Stimulated activated CD4-positive, alpha-beta T cell treated with anti-CD3 and anti-CD28 coated beads, Interleukin-12 subunit alpha, Interleukin-12 subunit beta, amount 100 ng/mL, for 4 hours (primary cell): ENCODE data around the gene MSTN.
"Not testable (repeated sequence)": the region's sequence is repeated elsewhere in the genome, so short reads cannot be mapped to it uniquely, and the experiment has no call there.

Experiments
- DNase-seq: peaks from one replicate; pipeline ENCODE4 v3.0.0-alpha.2; 2020

The MSTN gene

GRCh38 chr2:190062053-190062452 is 476 bp downstream of the MSTN start:
- DNase-seq: no peak

DNA sequence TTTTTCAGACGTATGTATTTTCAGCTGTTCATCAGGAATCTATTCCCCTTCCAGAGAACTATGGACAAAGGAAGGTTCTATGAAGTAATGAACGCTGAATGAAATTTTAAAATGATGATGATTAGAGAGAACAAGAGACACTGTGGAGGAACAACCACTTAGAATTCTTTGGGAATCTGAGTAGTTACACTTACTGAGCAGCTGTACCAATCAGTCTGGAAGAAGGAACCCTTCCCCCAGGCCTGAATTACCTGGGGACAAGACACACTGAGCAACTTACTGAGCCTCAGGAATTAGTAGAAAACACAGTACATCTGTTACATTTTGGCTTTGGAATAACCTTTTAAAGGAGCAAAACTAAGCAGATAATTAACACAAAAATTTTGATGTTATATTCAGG is 1.9 kb downstream of the MSTN start:
- no peak for DNase-seq

GRCh38 chr2:190060019-190060418 is 2.5 kb downstream of the MSTN start:
- no peak for DNase-seq

GRCh38 chr2:190053426-190053825 is 9.1 kb downstream of the MSTN start:
- no peak for DNase-seq

DNA sequence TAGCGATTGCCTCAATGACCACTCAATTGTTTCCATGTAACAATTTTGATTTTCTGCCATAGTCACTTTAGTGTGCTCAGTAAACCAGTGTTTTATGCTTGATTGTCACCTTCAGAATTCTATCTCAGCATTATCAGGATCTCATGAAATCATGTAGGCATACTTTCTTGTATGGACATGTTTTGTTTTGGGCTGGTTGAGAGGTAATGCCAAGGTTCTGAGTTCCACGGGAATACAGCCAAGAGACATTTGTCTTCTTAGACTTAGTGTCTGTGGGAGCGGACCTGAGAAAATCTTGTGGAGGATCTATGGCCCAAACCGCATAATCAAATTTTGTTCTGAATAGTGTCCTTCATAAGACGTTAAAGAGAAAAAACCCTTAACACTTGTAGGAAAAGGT is 10.2 kb downstream of the MSTN start:
- DNase-seq: no peak

GRCh38 chr2:190051223-190051622 is 11.3 kb downstream of the MSTN start:
- no peak for DNase-seq

DNA sequence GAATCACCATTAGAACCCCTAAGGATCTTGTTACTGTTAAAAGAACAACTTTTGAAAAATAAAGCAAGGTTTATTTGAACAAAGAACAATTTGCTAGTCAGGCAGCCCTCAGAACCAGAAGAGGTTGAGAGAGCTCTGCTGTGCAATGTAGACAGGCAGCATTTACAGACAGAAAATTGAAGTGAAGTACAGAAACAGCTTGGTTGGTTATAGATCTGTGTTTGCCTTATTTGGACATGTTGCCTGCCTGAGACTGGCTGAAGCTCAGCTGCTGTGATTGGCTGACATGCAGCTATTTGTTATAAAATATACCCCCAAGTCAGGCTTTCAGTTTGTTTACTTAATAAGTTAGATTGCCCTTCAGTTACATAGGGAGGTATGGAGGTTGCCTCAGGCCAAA is 12.5 kb downstream of the MSTN start:
- DNase-seq: no peak

GRCh38 chr2:190044866-190045265 is 17.7 kb downstream of the MSTN start:
- no peak for DNase-seq

- DNase-seq: no peak
These were observed 19.1 kb downstream of the MSTN start for GRCh38 chr2:190043441-190043840.

DNA sequence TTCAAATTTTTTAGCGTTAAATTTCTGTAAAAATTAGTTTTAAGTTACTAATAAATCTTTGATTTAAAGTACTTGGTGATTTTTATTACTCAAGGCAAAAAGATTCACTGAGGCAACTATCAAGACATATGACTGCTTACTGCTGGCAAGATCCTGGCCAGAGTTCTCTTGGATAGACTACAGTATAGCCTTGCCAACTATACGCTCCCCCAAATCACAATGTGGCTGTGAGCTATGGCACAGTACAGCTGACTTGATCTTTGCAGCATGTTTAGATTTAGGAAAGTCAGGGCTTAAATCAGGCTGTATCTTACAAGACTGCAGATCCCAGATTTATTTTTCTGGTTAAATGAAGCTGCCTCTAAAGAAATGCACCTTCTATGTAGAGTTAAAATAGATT is 26.5 kb downstream of the MSTN start:
- no peak for DNase-seq

DNA sequence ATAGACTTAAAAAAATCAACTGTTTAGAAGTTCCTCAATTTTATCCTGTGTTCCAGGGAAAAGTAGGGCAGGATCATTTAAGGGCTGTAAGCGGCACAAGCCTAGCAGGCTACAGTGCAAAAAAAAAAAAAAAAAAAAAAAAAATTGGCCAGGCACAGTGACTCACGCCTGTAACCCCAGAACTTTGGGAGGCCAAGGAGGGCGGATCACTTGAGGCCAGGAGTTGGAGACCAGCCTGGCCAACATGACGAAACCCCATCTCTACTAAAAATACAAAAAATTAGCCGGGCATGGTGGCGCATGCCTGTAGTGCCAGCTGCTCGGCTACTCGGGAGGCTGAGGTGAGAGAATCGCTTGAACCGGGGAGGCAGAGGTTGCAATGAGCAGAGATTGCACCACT is 28.1 kb downstream of the MSTN start:
- DNase-seq: not testable (repeated sequence)

DNA sequence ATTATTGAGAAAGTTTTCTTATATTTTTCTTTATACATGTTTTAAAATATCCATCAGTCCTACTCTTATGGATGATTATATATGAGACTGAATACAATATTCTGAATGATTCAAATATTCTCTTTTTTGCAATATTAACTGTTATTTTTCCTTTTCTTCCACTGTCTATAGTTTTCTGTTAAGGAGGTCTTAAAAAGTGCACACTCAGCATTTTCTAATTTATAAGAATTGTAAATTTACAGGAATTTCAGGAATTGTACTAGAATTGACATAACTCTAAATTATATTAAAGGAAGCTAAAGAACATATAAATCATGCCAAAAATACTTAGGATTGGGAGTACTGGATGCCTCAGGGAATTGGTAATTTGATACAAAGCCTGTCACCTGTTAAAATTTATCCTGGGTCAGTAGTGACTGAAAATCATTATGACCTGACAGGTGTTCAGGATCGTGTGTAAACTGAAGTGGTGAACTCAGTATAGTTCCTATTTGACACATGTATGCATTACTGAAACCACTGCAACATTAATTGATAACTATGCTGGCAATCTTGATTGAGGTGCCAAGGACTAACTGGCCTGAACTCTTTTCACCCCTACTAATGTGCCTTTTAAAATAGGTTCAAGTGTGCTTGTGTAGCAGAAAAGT is 30.4 kb downstream of the MSTN start:
- no peak for DNase-seq

- DNase-seq: no peak
These were observed 38.7 kb downstream of the MSTN start for GRCh38 chr2:190023860-190024259.

DNA sequence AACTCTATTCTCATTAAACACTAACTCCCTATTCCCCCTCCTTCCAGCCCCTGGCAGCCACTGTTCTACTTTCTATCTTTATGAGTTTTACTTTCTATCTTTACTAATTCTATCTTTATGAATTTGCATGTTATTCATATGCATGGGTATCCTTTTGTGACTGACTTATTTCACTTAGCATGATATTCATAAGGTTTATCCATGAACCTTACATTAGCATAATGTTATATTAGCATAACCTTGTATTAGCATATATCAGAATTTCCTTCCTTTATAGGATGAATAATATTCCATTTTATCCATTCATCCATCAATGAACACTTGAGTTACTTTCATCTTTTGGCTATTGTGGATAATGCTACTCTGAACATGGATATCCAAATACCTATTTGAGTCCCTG is 41.8 kb downstream of the MSTN start:
- no peak for DNase-seq

DNA sequence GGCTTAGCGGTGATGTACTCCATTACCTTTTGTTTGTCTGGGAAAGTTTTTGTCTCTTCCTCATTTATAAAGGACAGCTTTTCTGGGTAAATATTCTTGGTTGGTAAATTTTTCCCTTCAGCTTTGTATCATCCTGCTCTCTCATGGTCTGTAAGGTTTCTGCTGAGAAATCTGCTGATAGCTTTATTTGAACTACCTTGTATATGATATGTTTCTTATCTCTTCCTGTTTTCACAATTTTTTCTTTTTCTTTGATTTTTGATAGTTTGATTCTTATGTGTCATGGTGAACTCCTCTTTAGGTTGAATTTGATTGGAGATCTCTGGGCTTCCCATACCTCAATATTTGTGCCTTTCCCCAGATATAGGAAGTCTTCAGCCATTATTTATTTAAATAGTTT is 44.7 kb downstream of the MSTN start:
- DNase-seq: no peak

- not testable (repeated sequence) for DNase-seq
These were observed 46.6 kb downstream of the MSTN start for GRCh38 chr2:190015969-190016368.
